Measurements from ENCODE around the gene KIF18A.

The KIF18A gene

DNA sequence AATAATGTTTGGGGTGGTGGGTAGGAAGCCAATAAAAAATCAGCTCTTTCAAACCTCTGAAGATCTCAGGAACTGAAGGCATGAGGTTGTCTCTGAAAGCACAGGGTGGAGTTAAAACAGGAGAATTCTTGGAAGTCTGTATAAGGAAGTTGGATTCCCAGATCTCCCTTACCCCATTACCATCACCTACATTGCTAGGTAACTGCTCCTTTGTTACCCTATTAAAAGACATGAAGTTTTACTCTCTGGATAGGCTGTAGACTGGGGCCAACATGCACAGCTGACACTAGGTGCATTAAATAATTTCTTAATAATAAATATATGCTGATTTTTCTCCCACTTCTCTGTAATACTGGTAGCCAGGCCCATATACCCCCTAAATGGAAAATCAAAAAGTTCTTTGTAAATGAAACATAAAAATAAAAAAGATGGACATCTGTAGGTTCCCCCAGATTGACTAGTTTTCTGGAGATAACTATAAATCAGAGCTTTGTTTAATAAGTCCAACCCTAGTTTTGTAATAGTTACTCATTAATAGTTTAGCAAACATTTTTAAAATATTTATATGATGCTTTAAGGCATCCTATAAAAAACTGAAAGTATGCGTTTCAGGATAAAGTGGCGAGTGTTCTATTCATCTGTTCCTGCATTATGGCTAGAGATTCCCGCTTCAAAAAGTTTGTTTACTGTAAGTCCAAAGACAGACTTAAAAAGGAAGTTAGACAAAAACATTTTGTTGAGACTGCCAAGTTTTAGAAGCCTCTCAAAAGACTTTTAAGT, 63.8 kb downstream of the KIF18A start:
- no peak for DNase-seq (ENCODE audit: low read depth)

DNA sequence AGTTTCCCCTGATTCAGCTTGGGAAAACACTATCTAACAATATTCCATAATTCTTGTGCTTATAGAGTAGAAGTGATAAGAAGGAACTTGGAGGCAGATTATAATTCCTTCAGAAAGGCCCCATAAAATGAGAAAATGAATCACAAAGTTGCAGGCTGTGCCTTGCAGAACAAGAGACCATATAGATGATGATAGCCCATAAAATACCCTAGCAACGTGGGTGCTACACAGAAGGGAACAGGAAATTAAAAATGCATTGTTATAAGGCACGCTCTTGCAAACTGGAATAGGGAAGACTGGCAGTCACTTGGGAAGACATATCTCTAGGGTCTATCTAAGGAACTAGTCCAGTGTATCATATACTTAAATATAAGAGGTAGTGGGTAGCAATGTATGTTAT, 67.6 kb downstream of the KIF18A start:
- no peak for DNase-seq (ENCODE audit: low read depth)

DNA sequence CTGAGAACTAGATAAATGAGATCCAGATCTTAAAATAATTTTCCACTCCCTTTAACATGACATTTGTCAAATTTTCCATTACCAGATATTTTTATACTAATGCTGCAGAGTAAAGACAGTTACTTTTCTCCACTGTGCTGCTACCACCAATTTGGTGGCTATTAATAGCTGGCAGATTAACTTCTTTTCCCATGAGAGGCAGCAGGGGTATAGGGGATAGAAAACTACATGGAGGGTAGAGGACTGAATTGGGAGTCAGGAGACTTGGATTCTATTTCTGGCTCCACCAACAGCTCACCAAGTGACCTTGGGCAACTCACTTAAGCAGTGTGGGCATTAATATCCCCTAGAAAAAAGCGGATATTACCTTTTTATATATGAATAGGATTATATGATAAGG, 69.2 kb downstream of the KIF18A start:
- no peak for DNase-seq (ENCODE audit: low read depth)

DNA sequence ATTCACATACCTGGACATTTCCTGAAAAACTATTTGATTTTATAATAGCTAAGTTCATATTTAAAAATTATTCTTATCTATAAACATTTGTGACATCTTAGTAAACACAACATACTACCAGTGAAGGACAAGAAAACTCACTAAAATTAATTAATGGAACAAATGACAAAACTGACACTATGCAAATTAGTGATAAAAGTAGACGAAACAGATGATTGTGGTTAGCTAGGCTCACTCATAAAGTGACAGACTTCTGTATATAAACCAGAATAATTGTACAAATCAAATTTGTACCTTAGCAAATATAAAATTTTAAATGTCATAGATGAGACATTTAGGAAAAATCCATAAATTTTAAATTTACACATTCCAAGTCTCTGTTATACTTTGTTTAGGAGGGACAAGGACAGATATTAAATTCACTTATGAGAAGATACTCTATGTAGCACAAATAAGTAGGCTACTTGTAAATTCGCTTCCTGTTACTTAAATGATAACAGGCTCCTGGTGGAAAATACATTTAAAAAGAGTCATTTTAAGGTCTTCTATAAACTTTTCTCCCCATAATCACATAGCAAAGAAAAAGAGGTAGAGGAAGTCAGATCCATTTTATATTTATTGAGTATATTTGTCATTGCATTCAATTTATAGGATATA, 81.2 kb downstream of the KIF18A start:
- DNase-seq (ENCODE audit: low read depth), result no peak

DNA sequence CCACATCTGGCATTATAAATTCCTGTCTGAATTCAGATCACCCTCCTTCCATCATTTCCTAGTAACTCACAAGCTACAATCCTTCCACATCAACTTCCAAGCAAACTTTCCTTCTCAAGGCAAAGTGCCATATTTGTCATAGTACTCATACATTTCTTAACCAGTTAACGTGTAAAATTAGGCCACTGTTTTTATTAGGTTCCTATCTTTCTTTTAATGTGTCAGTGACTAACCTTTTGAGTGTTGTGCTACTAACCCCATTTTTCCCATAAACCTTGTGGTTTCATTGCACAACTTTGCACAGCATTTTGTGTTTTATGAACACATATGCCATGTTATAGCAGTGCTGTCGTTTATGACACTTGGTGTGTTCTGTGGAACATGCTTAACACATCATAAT, 90.1 kb downstream of the KIF18A start:
- DNase-seq (ENCODE audit: low read depth), result peak; percentile 87

DNA sequence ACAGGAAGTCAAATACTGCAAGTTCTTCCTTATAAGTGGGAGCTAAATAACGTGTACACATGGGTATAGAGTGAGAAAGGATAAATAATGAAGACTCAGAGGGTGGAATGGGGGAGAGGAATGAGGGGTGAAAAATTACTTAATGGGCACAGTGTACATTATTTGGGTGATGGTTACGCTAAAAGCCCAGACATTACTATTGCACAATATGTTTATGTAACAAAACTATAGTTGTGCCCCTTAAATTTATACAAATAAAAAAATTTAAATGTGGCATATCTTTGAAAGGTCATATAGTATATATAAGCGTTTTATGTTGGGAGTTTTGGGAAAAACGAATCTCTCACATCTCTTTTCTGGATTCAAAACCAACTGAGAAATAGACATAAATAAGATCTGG, 96.1 kb downstream of the KIF18A start:
- DNase-seq (ENCODE audit: low read depth), result no peak

DNA sequence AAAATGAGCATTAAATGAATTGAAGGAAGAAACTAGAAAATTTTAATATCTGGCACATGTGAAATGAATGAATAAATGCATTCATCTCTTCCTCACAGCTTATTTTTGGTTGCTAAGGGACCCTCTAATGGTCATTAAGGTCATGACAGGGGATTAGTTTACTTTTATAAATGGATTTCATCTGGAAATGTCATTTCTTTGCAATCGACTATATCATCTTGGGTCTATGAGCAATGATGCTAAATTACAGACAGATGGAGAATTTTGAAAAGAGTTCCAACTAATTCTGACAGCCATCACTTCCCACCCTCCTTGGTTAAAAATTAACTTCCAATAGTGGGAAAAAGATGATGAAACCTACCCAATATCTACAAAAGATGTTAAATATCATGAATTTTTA, 98.0 kb downstream of the KIF18A start:
- DNase-seq (ENCODE audit: low read depth), result no peak

DNA sequence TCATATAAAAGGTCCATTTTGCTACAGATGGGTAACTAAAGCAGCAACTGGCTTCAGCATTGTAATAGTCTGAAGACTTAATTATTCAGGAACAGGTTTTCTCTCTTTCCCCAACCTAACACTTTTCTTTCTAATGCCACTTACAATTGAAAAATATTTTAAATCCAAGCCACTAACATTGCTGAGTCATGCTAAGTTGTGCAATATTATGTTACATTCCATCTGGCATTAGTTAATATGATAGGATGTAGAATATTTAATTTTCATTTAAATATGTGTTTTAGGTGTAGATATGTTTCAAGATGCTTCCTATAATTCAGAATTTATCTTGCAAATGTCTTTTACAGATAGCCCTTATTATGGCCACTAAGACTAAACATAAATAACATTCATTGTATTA, 98.6 kb downstream of the KIF18A start:
- DNase-seq (ENCODE audit: low read depth), result peak; percentile 76

DNA sequence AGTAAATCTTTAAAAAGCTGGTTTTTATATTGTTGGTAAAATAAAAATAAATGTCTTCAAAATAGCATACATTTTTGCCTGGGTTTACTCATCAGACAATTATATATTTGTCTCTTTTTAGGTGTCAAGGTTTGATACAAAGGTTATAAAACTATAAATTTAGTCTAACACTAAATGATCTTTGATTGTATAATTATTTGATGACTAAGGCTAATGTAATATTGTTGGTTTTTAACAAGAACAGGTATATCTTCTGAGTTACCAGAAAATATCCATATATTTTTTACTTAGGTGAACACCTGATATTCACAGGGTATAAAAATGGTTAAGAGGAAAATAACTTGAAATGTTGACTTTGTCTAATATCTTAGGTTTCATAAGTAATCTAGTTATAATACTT, 104.3 kb downstream of the KIF18A start:
- DNase-seq (ENCODE audit: low read depth), result no peak

DNA sequence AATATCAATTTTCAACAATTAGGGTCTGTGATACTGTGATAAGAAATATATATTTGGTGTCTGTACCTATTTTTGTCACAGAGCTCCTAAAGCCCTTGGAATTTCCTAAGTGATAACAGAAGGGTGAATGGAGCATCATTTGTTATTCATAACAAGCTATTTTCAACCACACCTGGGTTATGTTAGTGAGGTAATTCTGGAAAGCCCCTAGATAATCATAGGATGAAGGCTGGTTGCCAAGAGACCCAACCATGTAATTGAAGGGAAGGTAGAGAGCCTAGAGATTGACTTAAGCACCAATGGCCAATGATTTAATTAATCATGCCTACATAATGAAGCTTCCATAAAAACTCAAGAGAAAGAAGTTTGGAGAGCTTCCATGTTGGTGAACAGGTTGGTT, 109.4 kb downstream of the KIF18A start:
- DNase-seq (ENCODE audit: low read depth), result no peak

DNA sequence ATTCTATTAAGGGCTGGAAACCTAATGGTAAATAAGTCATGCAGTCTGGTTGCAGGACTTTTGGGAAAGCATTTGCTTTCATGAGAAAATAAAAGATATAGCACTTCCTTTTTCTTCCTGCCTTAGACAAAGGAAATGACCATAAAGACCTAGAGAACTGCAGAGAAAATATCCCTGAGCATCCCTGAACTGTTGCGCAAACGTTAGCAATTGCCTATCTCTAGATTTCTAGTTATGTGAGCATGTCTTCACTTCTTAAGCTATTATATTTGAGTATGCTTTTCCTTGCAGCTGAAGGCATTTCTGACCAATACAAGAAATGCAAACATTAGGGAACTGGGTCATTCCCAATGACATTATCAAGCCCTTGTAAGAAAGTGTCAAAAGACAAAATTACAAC, 110.6 kb downstream of the KIF18A start:
- DNase-seq (ENCODE audit: low read depth), result peak; percentile 45

DNA sequence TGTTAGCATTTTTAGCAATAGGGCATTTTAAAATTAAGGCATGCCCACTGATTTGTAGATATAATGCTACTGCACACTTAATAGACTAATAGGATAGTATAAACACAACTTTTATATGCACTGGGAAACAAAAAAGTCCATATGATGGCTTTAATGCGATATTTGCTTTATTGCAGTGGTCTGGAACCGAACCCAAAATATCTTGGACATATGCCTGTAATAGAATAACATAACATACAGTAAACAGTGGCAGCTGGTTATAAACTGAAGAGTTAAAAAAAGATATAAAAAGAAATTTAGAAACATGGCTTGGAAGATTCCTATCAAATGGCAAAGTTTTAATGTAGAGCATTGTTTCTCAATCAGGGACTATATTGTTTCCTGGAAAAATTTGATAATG, 111.9 kb downstream of the KIF18A start:
- no peak for DNase-seq (ENCODE audit: low read depth)

DNA sequence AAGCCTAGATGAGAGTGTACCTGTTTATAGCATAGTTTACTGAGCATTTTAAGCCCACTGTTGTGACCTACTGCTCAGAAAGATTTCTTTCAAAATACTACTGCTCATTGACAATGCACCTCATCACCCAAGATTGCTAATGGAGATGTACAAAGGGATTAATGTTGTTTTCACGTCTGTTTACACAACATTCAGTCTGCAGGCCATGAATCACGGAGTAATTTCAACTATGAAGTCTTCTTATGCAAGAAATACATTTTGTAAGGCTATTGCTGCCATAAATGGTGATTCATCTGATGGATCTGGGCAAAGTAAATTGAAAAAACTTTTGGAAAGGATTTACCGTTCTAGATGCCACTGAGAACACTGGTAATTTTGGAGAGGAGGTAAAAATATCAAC, 112.9 kb downstream of the KIF18A start:
- DNase-seq (ENCODE audit: low read depth), result peak; percentile 94

DNA sequence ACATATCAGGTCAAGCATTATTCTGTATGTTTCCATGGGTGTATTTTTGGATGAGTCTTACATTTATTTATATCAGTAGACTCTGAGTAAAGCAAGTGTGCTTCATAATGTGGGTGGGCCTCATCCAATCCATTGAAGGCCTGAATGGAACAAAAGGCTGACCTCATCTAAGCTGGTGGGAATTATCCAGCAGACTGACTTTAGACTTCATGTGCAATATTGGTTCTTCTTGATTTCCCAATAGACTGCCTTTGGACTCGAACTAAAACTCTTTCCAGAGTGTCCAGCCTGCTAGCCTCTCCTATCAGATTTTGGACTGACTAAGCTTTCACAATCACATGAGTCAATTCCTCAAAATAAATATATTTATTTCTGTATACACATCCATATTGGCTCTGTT, 116.2 kb downstream of the KIF18A start:
- peak; percentile 44 for DNase-seq (ENCODE audit: low read depth)

DNA sequence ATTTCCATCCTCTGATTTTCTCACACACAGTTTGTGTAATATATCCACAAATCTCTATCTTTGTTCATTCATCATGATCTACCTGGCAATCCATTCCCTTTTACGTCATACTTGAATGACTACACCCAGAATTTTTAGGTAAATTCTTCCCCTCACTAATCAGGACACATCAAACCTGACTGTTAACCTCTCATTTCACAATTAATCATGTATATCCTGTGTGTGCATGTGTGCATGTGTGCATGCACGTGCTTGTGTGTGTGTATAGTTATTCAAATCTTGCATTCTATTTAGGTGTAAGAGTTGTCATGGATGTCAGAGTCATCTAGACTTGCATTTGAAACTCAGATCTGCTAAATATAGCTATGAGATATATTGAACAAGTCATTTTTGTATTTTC, 130.4 kb downstream of the KIF18A start:
- no peak for DNase-seq (ENCODE audit: low read depth)

DNA sequence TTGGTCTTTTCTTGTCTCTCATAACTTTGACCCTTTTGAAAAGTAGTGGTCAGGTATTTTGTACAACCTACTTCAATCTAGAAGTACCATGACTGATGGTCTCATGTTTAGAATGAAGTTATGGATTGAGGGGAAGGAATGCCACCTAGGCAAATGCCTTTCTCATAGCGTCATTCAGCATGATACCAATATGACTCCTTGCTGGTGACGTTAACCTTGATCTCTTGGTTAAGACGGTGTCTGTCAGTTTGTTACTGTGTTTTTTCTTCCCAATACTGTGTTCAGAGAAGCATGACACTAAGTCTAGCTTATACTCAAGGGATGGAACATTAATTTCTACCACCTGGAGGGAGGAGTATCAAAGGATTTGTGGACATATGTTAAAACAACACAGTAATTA, 130.9 kb downstream of the KIF18A start:
- DNase-seq (ENCODE audit: low read depth), result peak; percentile 13

DNA sequence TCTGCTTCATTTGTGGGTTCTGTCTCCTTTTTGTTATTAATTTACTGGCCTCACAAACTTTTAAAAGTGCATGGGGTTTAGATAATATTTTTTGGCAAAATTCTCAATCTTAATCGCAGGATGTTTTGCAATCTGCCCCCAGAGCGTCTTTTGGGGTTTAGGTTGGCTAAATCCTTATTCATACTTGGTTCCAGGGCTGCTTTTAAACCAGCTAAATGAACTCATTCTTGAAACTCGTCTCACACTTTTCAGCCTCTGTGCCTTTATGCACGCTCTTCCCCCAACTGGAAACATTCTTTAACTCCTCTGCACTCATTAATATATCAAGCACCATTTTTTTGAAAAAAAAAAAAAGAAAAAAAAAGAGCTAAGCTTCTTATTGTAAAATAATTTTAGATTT, 131.7 kb downstream of the KIF18A start:
- DNase-seq (ENCODE audit: low read depth), result no peak

DNA sequence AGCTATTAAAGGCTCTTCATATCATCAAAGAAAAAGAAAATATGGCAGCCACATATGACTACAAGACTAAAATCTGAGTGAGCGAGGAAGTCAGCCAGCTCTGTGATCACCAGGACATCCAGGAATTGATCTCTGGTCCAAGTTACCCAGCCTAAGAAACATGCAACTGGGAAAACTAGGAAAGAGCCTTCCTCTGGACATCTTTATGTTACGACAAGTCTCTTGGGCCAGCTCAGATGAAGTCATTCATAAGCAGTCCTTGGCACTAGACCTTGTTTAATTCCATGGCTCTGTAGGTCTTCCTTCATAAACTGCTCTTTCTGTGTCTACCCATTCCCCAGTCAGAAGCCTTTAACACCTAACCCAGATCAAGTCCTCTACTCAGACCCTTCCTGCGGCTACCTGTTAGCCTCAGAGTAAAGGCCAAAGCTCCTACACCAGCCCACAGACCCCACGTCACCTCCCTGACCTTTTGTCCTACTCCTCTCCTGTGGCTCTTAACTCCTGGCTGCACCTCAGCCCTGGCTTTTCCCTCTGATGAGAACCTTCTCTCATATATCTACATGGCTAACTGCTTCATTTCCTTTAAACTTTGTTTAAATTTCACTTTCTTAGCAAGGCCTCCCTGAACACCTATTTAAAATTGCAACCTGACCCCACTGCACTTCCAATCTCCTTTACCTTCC, 134.0 kb downstream of the KIF18A start:
- no peak for DNase-seq (ENCODE audit: low read depth)

DNA sequence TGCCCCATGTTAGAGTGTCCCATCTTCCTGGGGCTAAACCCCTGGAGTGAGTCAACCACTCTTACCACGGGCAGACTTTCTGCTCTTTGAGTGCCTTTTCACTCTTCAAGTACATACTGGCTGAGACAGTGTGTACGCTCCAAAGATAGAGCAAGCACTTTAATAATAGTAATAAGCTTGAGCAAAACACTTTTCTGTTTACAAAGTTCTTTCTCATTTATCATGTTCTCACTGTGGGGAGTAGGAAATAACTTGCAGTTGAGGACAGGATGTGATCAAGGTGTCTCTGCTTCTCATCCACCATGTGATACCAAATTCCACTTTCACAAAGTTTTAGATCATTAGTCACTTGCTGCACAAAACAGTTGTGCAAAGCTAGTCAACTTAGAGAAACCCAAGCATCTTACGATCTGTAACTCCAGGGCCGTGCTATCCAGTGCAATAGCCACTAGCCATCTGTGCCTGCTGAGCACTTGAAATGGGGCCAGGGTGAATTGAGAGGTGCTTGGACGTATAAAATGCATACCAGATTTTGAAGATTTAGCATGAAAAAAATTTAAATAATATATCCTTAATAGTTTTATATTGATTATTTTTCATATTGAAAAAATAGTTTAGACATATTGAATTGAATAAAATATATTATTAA, 135.3 kb downstream of the KIF18A start:
- peak; percentile 93 for DNase-seq (ENCODE audit: low read depth)

DNA sequence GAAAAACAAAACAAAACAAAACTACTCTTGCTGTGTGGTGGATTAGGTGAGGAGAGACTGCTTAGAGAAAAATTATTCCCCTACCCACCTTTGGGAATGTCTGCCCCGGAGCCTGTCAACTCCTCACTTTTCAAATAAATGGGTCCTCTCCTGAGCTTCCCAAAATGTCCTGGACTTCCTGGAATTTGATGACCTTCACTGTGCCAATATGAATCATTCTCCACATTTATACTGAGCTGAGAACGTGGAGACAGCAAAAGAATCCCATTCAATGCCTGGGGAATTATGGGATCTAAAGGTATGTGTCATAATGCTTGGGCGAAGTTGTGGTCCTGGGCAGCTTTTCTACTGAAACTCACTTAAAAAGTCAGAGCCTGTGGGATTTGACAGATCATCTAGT, 136.8 kb downstream of the KIF18A start:
- DNase-seq (ENCODE audit: low read depth), result peak; percentile 10
